Measurements from ENCODE around the gene RNFT2.

The RNFT2 gene

GRCh38 chr12:116700066-116700465 lies 38.0 kb upstream of the RNFT2 start:
- CTCF ChIA-PET, result interaction anchor here (0.6 to 1.7 kb wide), 4 partner anchors 31 to 424 kb away, joined by 3 to 9 read pairs (median 4); no protein-coding TSS in a partner anchor
- POLR2A ChIA-PET, result interaction anchor here (0.7 kb wide), 1 partner anchor 322 kb away, joined by 4 read pairs; no protein-coding TSS in a partner anchor
- no peaks in the 10 kb centered on the region for H3K36me3 ChIP-seq (ENCODE audit: control insufficient read depth in 2 of 2, insufficient read depth in 1 of 2, low read length in 2 of 2)
- TF ChIP-seq ZNF645 (tag by site-specific recombination; IDR thresholded peaks at IDR 0.05) (no peak), ZNF600 (tag by site-specific recombination; IDR thresholded peaks at IDR 0.05) (0 out of 2 replicates have a peak, but pooled peaks have one; percentile 17)
- H3K27ac ChIP-seq (ENCODE audit: extremely low read depth, low read depth, low read length), result no peak overlapping the region
- H3K9me3 ChIP-seq (ENCODE audit: control insufficient read depth, insufficient read depth, low read depth, low read length), result no peaks in the 10 kb centered on the region
- H3K4me1 ChIP-seq (ENCODE audit: control insufficient read depth, insufficient read depth, low read length), result no peaks in the 10 kb centered on the region
- no peak overlapping the region for H3K4me3 ChIP-seq (ENCODE audit: low read depth, low read length)

GRCh38 chr12:116701432-116701831 lies 36.7 kb upstream of the RNFT2 start:
- Histone ChIP-seq H3K36me3 (ENCODE audit: control insufficient read depth in 2 of 2, insufficient read depth in 1 of 2, low read length in 2 of 2) (no peaks in the 10 kb centered on the region), H3K4me3 (ENCODE audit: low read depth, low read length) (no peak overlapping the region), H3K4me1 (ENCODE audit: control insufficient read depth, insufficient read depth, low read length) (no peaks in the 10 kb centered on the region), H3K9me3 (ENCODE audit: control insufficient read depth, insufficient read depth, low read depth, low read length) (no peaks in the 10 kb centered on the region), H3K27ac (ENCODE audit: extremely low read depth, low read depth, low read length) (no peak overlapping the region)
- ChIA-PET CTCF (interaction anchor here (0.6 to 2.1 kb wide), 8 partner anchors 8 to 1136 kb away, joined by 3 to 9 read pairs (median 4); no protein-coding TSS in a partner anchor), POLR2A (no interaction called here)
- TF ChIP-seq ZNF580 (tag by site-specific recombination; IDR thresholded peaks at IDR 0.05), result 0 out of 2 replicates have a peak, but pooled peaks have one; percentile 31
- TF ChIP-seq SCRT2 (tag by site-specific recombination; IDR thresholded peaks at IDR 0.05), result no peak
- no peak for TF ChIP-seq ZNF138 (tag by site-specific recombination; IDR thresholded peaks at IDR 0.05; ENCODE audit: borderline replicate concordance)
- no peak for TF ChIP-seq SP2 (tag by site-specific recombination; IDR thresholded peaks at IDR 0.05)
- TF ChIP-seq PRDM4 (tag by site-specific recombination; IDR thresholded peaks at IDR 0.05), result no peak
- TF ChIP-seq ZNF449 (tag by site-specific recombination; IDR thresholded peaks at IDR 0.05), result no peak
- no peak for TF ChIP-seq ZNF354C (tag by site-specific recombination; IDR thresholded peaks at IDR 0.05; ENCODE audit: borderline replicate concordance, low read depth)
- no peak for TF ChIP-seq CTCF (tag by site-specific recombination; IDR thresholded peaks at IDR 0.05)
- TF ChIP-seq ZNF146 (tag by site-specific recombination; IDR thresholded peaks at IDR 0.05), result peak; percentile 96
- TF ChIP-seq HOXC10 (CRISPR knock-in tag; IDR thresholded peaks at IDR 0.05), result no peak

- H3K27ac ChIP-seq (ENCODE audit: extremely low read depth, low read depth, low read length), result no peak overlapping the region
- no peaks in the 10 kb centered on the region for H3K36me3 ChIP-seq (ENCODE audit: control insufficient read depth in 2 of 2, insufficient read depth in 1 of 2, low read length in 2 of 2)
- POLR2A ChIA-PET, result no interaction called here
- no peaks in the 10 kb centered on the region for H3K9me3 ChIP-seq (ENCODE audit: control insufficient read depth, insufficient read depth, low read depth, low read length)
- no peak overlapping the region for H3K4me3 ChIP-seq (ENCODE audit: low read depth, low read length)
- H3K4me1 ChIP-seq (ENCODE audit: control insufficient read depth, insufficient read depth, low read length), result no peaks in the 10 kb centered on the region
- CTCF ChIA-PET, result interaction anchor here (0.5 to 3.1 kb wide), 36 partner anchors 11 to 863 kb away, joined by 3 to 31 read pairs (median 3); partner anchors contain the start of gene HRK
- no peak for TF ChIP-seq ZNF623 (tag by site-specific recombination; IDR thresholded peaks at IDR 0.05)
- no peak for TF ChIP-seq PRDM6 (tag by site-specific recombination; IDR thresholded peaks at IDR 0.05)
- TF ChIP-seq ZNF302 (tag by site-specific recombination; IDR thresholded peaks at IDR 0.05; ENCODE audit: low read depth), result no peak
- no peak for TF ChIP-seq ZNF280D (tag by site-specific recombination; IDR thresholded peaks at IDR 0.05)
Measured at GRCh38 chr12:116703214-116703795, 34.8 kb upstream of the RNFT2 start.
